SK-N-SH (cell line): ENCODE data around the gene ALDH3A2. TPM values are rescaled to one million over a fixed set of nuclear protein-coding genes. Genes with fewer than 3 reads are reported as not detected.

ENCODE experiments used
- CTCF ChIA-PET: fragments of 300-600, 350-600 bp; formaldehyde crosslinking; extraction: SDS; loops from one replicate; lab custom pipeline; 2021; lab: Yijun Ruan, JAX
- POLR2A ChIA-PET: fragments of 350-600 bp; sonication (Branson Sonifier 250); formaldehyde crosslinking; extraction: SDS; loops from one replicate; lab custom pipeline; 2020; ENCODE audit warnings: antibody characterized with exemption, inconsistent platforms; lab: Yijun Ruan, JAX
- DNase-seq: peaks from one replicate; pipeline ENCODE4 v3.0.0; 2012
- H2AFZ ChIP-seq: fragments of 200-600 bp; sonication (generic); 2 replicates; pipeline ENCODE4 v1.8.1; 2016; ENCODE audit warnings: antibody characterized with exemption, mild to moderate bottlenecking, low read depth
- H3F3A ChIP-seq: fragments of 200-600 bp; sonication (generic); replicated peaks from 2 replicates; pipeline ENCODE3; 2016; ENCODE audit warnings: antibody characterized with exemption, mild to moderate bottlenecking; ENCODE audit not compliant: insufficient read depth
- H3K27ac ChIP-seq, 2 experiments: fragments of 200-500 bp in 1 of 2; fragments of 200-600 bp in 1 of 2; sonication (Bioruptor generic) in 1 of 2; sonication (generic), shearing (Covaris generic) in 1 of 2; 2 replicates each; pipeline versions ENCODE4 v1.5.1 to v1.6.1; 2014 to 2016; ENCODE audit warnings: low read depth in 2 of 2, inconsistent platforms in 1 of 2, low read length in 1 of 2, mild to moderate bottlenecking in 1 of 2, mixed read lengths in 1 of 2
- H3K27me3 ChIP-seq: fragments of 200-600 bp; sonication (generic), shearing (Covaris generic); 2 replicates; pipeline ENCODE4 v1.6.1; 2016; ENCODE audit warnings: mixed run types; ENCODE audit not compliant: insufficient read depth
- H3K36me3 ChIP-seq, 2 experiments: fragments of 200-500 bp in 1 of 2; fragments of 200-600 bp in 1 of 2; sonication (Bioruptor generic) in 1 of 2; sonication (generic) in 1 of 2; replicated peaks in 1 of 2; 2 replicates each; pipeline versions ENCODE3 to v1.5.1; 2014 to 2016; ENCODE audit warnings: low read length in 1 of 2, mild to moderate bottlenecking in 1 of 2; ENCODE audit not compliant: insufficient read depth in 2 of 2, control insufficient read depth in 1 of 2
- H3K4me1 ChIP-seq, 2 experiments: fragments of 200-500 bp in 1 of 2; fragments of 200-600 bp in 1 of 2; sonication (Bioruptor generic) in 1 of 2; sonication (generic), shearing (Covaris generic) in 1 of 2; 2 replicates each; pipeline versions ENCODE4 v1.5.1 to v1.6.1; 2014 to 2016; ENCODE audit warnings: low read depth in 1 of 2, low read length in 1 of 2, mixed run types in 1 of 2; ENCODE audit not compliant: insufficient read depth in 2 of 2, control insufficient read depth in 1 of 2
- H3K4me2 ChIP-seq: fragments of 200-600 bp; sonication (generic), shearing (Covaris generic); 2 replicates; pipeline ENCODE4 v1.6.1; 2017; ENCODE audit warnings: mixed run types
- H3K4me3 ChIP-seq, 2 experiments: fragments of 200-500 bp in 1 of 2; fragments of 200-600 bp in 1 of 2; sonication (Bioruptor generic) in 1 of 2; sonication (generic), shearing (Covaris generic) in 1 of 2; 2 replicates each; pipeline versions ENCODE4 v1.5.1 to v1.8.1; 2014 to 2016; ENCODE audit warnings: low read depth in 2 of 2, inconsistent platforms in 1 of 2, low read length in 1 of 2, mild to moderate bottlenecking in 1 of 2, mixed read lengths in 1 of 2, moderate library complexity in 1 of 2
- H3K79me2 ChIP-seq: fragments of 200-600 bp; sonication (generic); 2 replicates; pipeline ENCODE4 v1.8.1; 2017; ENCODE audit warnings: mild to moderate bottlenecking; ENCODE audit not compliant: insufficient read depth
- H3K9ac ChIP-seq: fragments of 200-600 bp; sonication (generic); 2 replicates; pipeline ENCODE4 v1.6.1; 2017; ENCODE audit warnings: mixed run types
- H3K9me2 ChIP-seq: fragments of 200-600 bp; sonication (generic); 2 replicates; pipeline ENCODE4 v1.6.1; 2017; ENCODE audit warnings: mixed run types
- H3K9me3 ChIP-seq: fragments of 200-600 bp; sonication (generic); 2 replicates; pipeline ENCODE4 v1.6.1; 2017; ENCODE audit warnings: mixed run types, mild to moderate bottlenecking, moderate library complexity
- H4K20me1 ChIP-seq: fragments of 200-600 bp; sonication (generic); 2 replicates; pipeline ENCODE4 v1.6.1; 2017; ENCODE audit warnings: mild to moderate bottlenecking, mixed run types; ENCODE audit not compliant: insufficient read depth
- ELF1 ChIP-seq: IDR thresholded peaks from 2 replicates; pipeline ENCODE4 v1.4.0; 2012
- EP300 ChIP-seq, 2 experiments: IDR thresholded peaks; 2 replicates each; pipeline versions ENCODE4 v1.4.0 to v1.6.1; 2012; ENCODE audit warnings: borderline replicate concordance in 1 of 2, low read depth in 1 of 2, low read length in 1 of 2
- EZH2phosphoT487 ChIP-seq: fragments of 200-600 bp; sonication (generic); IDR thresholded peaks from 2 replicates; pipeline ENCODE4 v1.6.1; 2017; ENCODE audit warnings: low read depth, mixed run types, mild to moderate bottlenecking, antibody characterized with exemption, moderate library complexity, borderline replicate concordance
- FOXJ3 ChIP-seq: sonication (generic); formaldehyde crosslinking; IDR thresholded peaks from 2 replicates; pipeline ENCODE4 v1.5.1; 2020; ENCODE audit warnings: mild to moderate bottlenecking, missing genetic modification reagents
- GABPA ChIP-seq: IDR thresholded peaks from 2 replicates; pipeline ENCODE4 v1.4.0; 2012; ENCODE audit warnings: low read depth, mild to moderate bottlenecking
- GATA2 ChIP-seq: sonication (generic); formaldehyde crosslinking; IDR thresholded peaks from 2 replicates; pipeline ENCODE4 v1.5.0; 2020; ENCODE audit warnings: mild to moderate bottlenecking, missing genetic modification reagents
- JUND ChIP-seq: IDR thresholded peaks from 2 replicates; pipeline ENCODE4 v1.4.0; 2012
- MXI1 ChIP-seq: IDR thresholded peaks from 2 replicates; pipeline ENCODE4 v1.6.1; 2012; ENCODE audit warnings: mild to moderate bottlenecking, low read depth, low read length, improper control_type of control experiment
- NRF1 ChIP-seq: IDR thresholded peaks from 2 replicates; pipeline ENCODE4 v1.6.1; 2012; ENCODE audit warnings: low read depth, mild to moderate bottlenecking, low read length
- RAD21 ChIP-seq: IDR thresholded peaks from 2 replicates; pipeline ENCODE4 v1.6.1; 2012; ENCODE audit warnings: mild to moderate bottlenecking, low read length
- RCOR1 ChIP-seq: fragments of 150-350 bp; IDR thresholded peaks from 2 replicates; pipeline ENCODE4 v1.6.1; 2017; ENCODE audit warnings: antibody characterized with exemption, low read length
- REST ChIP-seq: IDR thresholded peaks from 2 replicates; pipeline ENCODE4 v1.6.1; 2012; ENCODE audit warnings: mild to moderate bottlenecking, low read depth, low read length, moderate library complexity
- RXRA ChIP-seq: IDR thresholded peaks from 2 replicates; pipeline ENCODE4 v1.4.0; 2012; ENCODE audit warnings: low read depth, mild to moderate bottlenecking, borderline replicate concordance
- SIN3A ChIP-seq: IDR thresholded peaks from 2 replicates; pipeline ENCODE4 v1.6.1; 2012; ENCODE audit warnings: low read depth, mild to moderate bottlenecking, low read length, moderate library complexity, borderline replicate concordance
- TCF12 ChIP-seq: IDR thresholded peaks from 2 replicates; pipeline ENCODE4 v1.4.0; 2012
- TEAD4 ChIP-seq: IDR thresholded peaks from 2 replicates; pipeline ENCODE4 v1.4.0; 2012; ENCODE audit warnings: mild to moderate bottlenecking, borderline replicate concordance; ENCODE audit not compliant: insufficient read depth
- USF1 ChIP-seq: IDR thresholded peaks from 2 replicates; pipeline ENCODE4 v1.4.0; 2012; ENCODE audit warnings: low read depth, borderline replicate concordance
- WGBS: methylation state at CpG from one replicate; pipeline ENCODE4 v1.1.6; 2017; ENCODE audit warnings: low lambda C conversion rate; 5-methylcytosine and 5-hydroxymethylcytosine counted together
- polyA plus RNA-seq, 3 experiments: library from polyadenylated mRNA; depleted of rRNA; stranded (reverse); fragments of >200 nt; gene quantifications; 2 replicates each; pipeline ENCODE4 v1.2.3, GENCODE V29; 2012
- TF ChIP-seq, protein P1 (sequence below): fragments of 150-350 bp; IDR thresholded peaks from 2 replicates; pipeline ENCODE4 v1.6.1; 2017; ENCODE audit warnings: antibody characterized with exemption, low read length, low read depth, borderline replicate concordance
- TF ChIP-seq, protein P2 (sequence below): IDR thresholded peaks from 2 replicates; pipeline ENCODE4; 2012

ALDH3A2 gene
- polyA plus RNA-seq, 1 of the 3 experiments (the other 2 are of a cell fraction): 16.6 TPM

GRCh38 chr17:19661121-19661520 lies 12.6 kb downstream of the ALDH3A2 start:
- Histone ChIP-seq H2AFZ (no peak overlapping the region), H3F3A (peaks cover 5% of the 10 kb centered on the region), H3K27ac (no peak overlapping the region), H3K4me1 (peaks cover 0 to 4% of the 10 kb centered on the region in 2 experiments; a peak in 1 of 4 replicates), H4K20me1 (no peaks in the 10 kb centered on the region), H3K36me3 (peaks cover 7 to 34% of the 10 kb centered on the region in 2 experiments), H3K9me2 (no peaks in the 10 kb centered on the region), H3K79me2 (no peaks in the 10 kb centered on the region), H3K27me3 (no peaks in the 10 kb centered on the region), H3K4me2 (no peak overlapping the region), H3K9me3 (no peaks in the 10 kb centered on the region), H3K9ac (no peak overlapping the region), H3K4me3 (no peak overlapping the region)
- TF ChIP-seq RXRA (no peak), GABPA (no peak), RCOR1 (no peak), GATA2 (CRISPR knock-in tag) (no peak), JUND (no peak), ELF1 (no peak), TEAD4 (no peak), NRF1 (no peak), EP300 (IDR thresholded peaks at IDR 0.05; ENCODE audit: borderline replicate concordance in 1 of 2, low read depth in 1 of 2, low read length in 1 of 2) (no peak), EZH2phosphoT487 (no peak), MXI1 (no peak), USF1 (no peak), SIN3A (no peak), FOXJ3 (CRISPR knock-in tag) (no peak), RAD21 (no peak), REST (no peak), TCF12 (no peak)
- TF ChIP-seq, protein P1, sequence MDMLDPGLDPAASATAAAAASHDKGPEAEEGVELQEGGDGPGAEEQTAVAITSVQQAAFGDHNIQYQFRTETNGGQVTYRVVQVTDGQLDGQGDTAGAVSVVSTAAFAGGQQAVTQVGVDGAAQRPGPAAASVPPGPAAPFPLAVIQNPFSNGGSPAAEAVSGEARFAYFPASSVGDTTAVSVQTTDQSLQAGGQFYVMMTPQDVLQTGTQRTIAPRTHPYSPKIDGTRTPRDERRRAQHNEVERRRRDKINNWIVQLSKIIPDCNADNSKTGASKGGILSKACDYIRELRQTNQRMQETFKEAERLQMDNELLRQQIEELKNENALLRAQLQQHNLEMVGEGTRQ: no peak
- TF ChIP-seq, protein P2, sequence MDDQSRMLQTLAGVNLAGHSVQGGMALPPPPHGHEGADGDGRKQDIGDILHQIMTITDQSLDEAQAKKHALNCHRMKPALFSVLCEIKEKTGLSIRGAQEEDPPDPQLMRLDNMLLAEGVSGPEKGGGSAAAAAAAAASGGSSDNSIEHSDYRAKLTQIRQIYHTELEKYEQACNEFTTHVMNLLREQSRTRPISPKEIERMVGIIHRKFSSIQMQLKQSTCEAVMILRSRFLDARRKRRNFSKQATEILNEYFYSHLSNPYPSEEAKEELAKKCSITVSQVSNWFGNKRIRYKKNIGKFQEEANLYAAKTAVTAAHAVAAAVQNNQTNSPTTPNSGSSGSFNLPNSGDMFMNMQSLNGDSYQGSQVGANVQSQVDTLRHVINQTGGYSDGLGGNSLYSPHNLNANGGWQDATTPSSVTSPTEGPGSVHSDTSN: no peak
- WGBS: 97% methylated on average over 3 of the region's 3 CpGs
- no peak for DNase-seq
- CTCF ChIA-PET: interaction anchor here (0.8 to 1.9 kb wide), 5 partner anchors 12 to 298 kb away, joined by 3 to 7 read pairs (median 5); partner anchors contain the start of genes ALDH3A2 and B9D1
- POLR2A ChIA-PET: no interaction called here
